Fibroblast of lung (primary cell): Measurements from ENCODE around the gene C20orf144. TPM values are rescaled to one million over a fixed set of nuclear protein-coding genes. Genes with fewer than 3 reads are reported as not detected.

Experiments used
- DNase-seq, 2 donors: peaks; one replicate each; pipeline versions ENCODE4 v3.0.0 to v3.0.0-alpha.2; 2010; ENCODE audit warnings: low read depth in 2 of 2
- H2AFZ ChIP-seq: 2 replicates; pipeline ENCODE4 v1.5.1; 2012; ENCODE audit warnings: low read length, control low read depth, inconsistent platforms
- H3K27ac ChIP-seq: 2 replicates; pipeline ENCODE4 v1.5.1; 2011; ENCODE audit warnings: low read length, control low read depth; ENCODE audit not compliant: insufficient read depth
- H3K27me3 ChIP-seq: 2 replicates; pipeline ENCODE4 v1.5.1; 2011; ENCODE audit warnings: mild to moderate bottlenecking, low read length; ENCODE audit not compliant: control insufficient read depth, insufficient read depth
- H3K36me3 ChIP-seq: 2 replicates; pipeline ENCODE4 v1.5.1; 2011; ENCODE audit warnings: low read length; ENCODE audit not compliant: control insufficient read depth, insufficient read depth
- H3K4me1 ChIP-seq: 2 replicates; pipeline ENCODE4 v1.5.1; 2011; ENCODE audit warnings: low read length; ENCODE audit not compliant: control insufficient read depth, insufficient read depth; ENCODE audit errors: extremely low read depth
- H3K4me2 ChIP-seq: 2 replicates; pipeline ENCODE4 v1.5.1; 2011; ENCODE audit warnings: low read length, control low read depth; ENCODE audit not compliant: insufficient read depth; ENCODE audit errors: extremely low read depth
- H3K4me3 ChIP-seq, 4 experiments: fragments of 200-600 bp in 1 of 4; sonication (generic) in 1 of 4; replicated peaks in 1 of 4; 2 replicates each; pipeline ENCODE4 v1.5.1; 2011 to 2016; ENCODE audit warnings: low read length in 4 of 4, low read depth in 3 of 4, mild to moderate bottlenecking in 3 of 4, control low read depth in 2 of 4, inconsistent platforms in 1 of 4, mixed read lengths in 1 of 4; ENCODE audit not compliant: insufficient read depth in 1 of 4; ENCODE audit errors: control extremely low read depth in 1 of 4
- H3K79me2 ChIP-seq: 2 replicates; pipeline ENCODE4 v1.5.1; 2012; ENCODE audit warnings: mild to moderate bottlenecking, low read length, inconsistent platforms; ENCODE audit not compliant: control insufficient read depth, insufficient read depth
- H3K9ac ChIP-seq: 2 replicates; pipeline ENCODE4 v1.5.1; 2011; ENCODE audit warnings: mild to moderate bottlenecking, low read length, control low read depth; ENCODE audit not compliant: insufficient read depth
- H3K9me3 ChIP-seq: 2 replicates; pipeline ENCODE4 v1.5.1; 2012; ENCODE audit warnings: low read depth, low read length; ENCODE audit not compliant: control insufficient read depth, insufficient read depth
- H4K20me1 ChIP-seq: 2 replicates; pipeline ENCODE4 v1.5.1; 2011; ENCODE audit warnings: low read length; ENCODE audit not compliant: control insufficient read depth, insufficient read depth; ENCODE audit errors: extremely low read depth
- CTCF ChIP-seq, 2 donors: IDR thresholded peaks in 1 of 2; conservative IDR thresholded peaks in 1 of 2; 1 replicate in 1 of 2; 2 replicates in 1 of 2; pipeline ENCODE4 v1.5.1; 2011 to 2012; ENCODE audit warnings: low read length in 2 of 2, control low read depth in 1 of 2, inconsistent platforms in 1 of 2, low read depth in 1 of 2, mild to moderate bottlenecking in 1 of 2
- EZH2 ChIP-seq: IDR thresholded peaks from 2 replicates; pipeline ENCODE4 v1.5.1; 2012; ENCODE audit warnings: low read length, control low read depth, mild to moderate bottlenecking; ENCODE audit errors: missing control alignments
- polyA plus RNA-seq, 2 donors: library from polyadenylated mRNA; depleted of rRNA in 1 of 2; stranded (reverse) in 1 of 2; unstranded in 1 of 2; fragments of >200 nt; gene quantifications; 2 replicates each; pipeline ENCODE4 v1.2.1, GENCODE V29; 2011 to 2012; ENCODE audit warnings: missing spikeins in 1 of 2
- total RNA-seq: library from RNA; depleted of rRNA; stranded (reverse); fragments of >200 nt; gene quantifications from 2 replicates; pipeline ENCODE4 v1.2.1, GENCODE V29; 2014

C20orf144 gene
- total and polyA plus RNA-seq, 2 donors (not counting 1 experiment from before 2014, with no cell fraction given): 0.10 to 0.17 TPM

- TF ChIP-seq EZH2 (no peak), CTCF (conservative IDR thresholded peaks at IDR 0.05 in 1 of 2, IDR thresholded peaks at IDR 0.05 in 1 of 2; ENCODE audit: low read depth in 1 of 2, low read length in 2 of 2) (no peak)
- peaks cover 8% of the 10 kb centered on the region for H3K4me1 ChIP-seq
- H3K9ac ChIP-seq: no peak overlapping the region
- H3K36me3 ChIP-seq: no peaks in the 10 kb centered on the region
- H3K4me2 ChIP-seq: no peak overlapping the region
- H3K27ac ChIP-seq: no peak overlapping the region
- no peaks in the 10 kb centered on the region for H4K20me1 ChIP-seq
- no peak overlapping the region for H3K4me3 ChIP-seq
- no peak overlapping the region for H2AFZ ChIP-seq
- no peak for DNase-seq
- H3K79me2 ChIP-seq: peaks cover 14% of the 10 kb centered on the region
- no peaks in the 10 kb centered on the region for H3K27me3 ChIP-seq
- H3K9me3 ChIP-seq: no peaks in the 10 kb centered on the region
These were observed 19.2 kb downstream of the C20orf144 start for GRCh38 chr20:33681288-33681687.

GRCh38 chr20:33681728-33682353, 19.7 kb downstream of the C20orf144 start:
- H3K9me3 ChIP-seq: no peaks in the 10 kb centered on the region
- no peaks in the 10 kb centered on the region for H4K20me1 ChIP-seq
- H2AFZ ChIP-seq: no peak overlapping the region
- H3K27ac ChIP-seq: no peak overlapping the region
- TF ChIP-seq EZH2 (no peak), CTCF (conservative IDR thresholded peaks at IDR 0.05 in 1 of 2, IDR thresholded peaks at IDR 0.05 in 1 of 2; ENCODE audit: low read depth in 1 of 2, low read length in 2 of 2) (no peak)
- peaks cover 14% of the 10 kb centered on the region for H3K79me2 ChIP-seq
- no peak overlapping the region for H3K4me2 ChIP-seq
- H3K27me3 ChIP-seq: no peaks in the 10 kb centered on the region
- no peak overlapping the region for H3K4me3 ChIP-seq
- peaks cover 8% of the 10 kb centered on the region for H3K4me1 ChIP-seq
- no peak for DNase-seq
- H3K36me3 ChIP-seq: no peaks in the 10 kb centered on the region
- no peak overlapping the region for H3K9ac ChIP-seq

GRCh38 chr20:33684533-33685327, 22.6 kb downstream of the C20orf144 start:
- Histone ChIP-seq H3K4me2 (peak overlapping the region; percentile 97), H2AFZ (peak overlapping the region; percentile 65), H3K4me1 (peaks cover 8% of the 10 kb centered on the region), H3K4me3 (peak overlapping the region in 3 of 4 experiments; percentile 44 to 67 (median 59)), H3K27ac (peak overlapping the region; percentile 61), H3K36me3 (no peaks in the 10 kb centered on the region), H3K9me3 (no peaks in the 10 kb centered on the region), H4K20me1 (no peaks in the 10 kb centered on the region), H3K27me3 (no peaks in the 10 kb centered on the region), H3K79me2 (peaks cover 14% of the 10 kb centered on the region), H3K9ac (peak overlapping the region; percentile 53)
- no peak for DNase-seq
- TF ChIP-seq CTCF (conservative IDR thresholded peaks at IDR 0.05 in 1 of 2, IDR thresholded peaks at IDR 0.05 in 1 of 2; ENCODE audit: low read depth in 1 of 2, low read length in 2 of 2): no peak
